A549 (cell line): ENCODE results near the gene DAGLB. TPM values are rescaled to one million over a fixed set of nuclear protein-coding genes. Genes with fewer than 3 reads are reported as not detected.

Source experiments
- ATAC-seq, 2 experiments: fragments of 200-7000 bp in 1 of 2; fragments of >200 bp in 1 of 2; cut with Nextera tagmentation in 1 of 2; cut with Tn5 transposase in 1 of 2; 3 replicates each; pipeline versions ENCODE4 v1.8.0 to v1.9.1; 2018 to 2020; ENCODE audit warnings: mild to moderate bottlenecking in 1 of 2, moderate library complexity in 1 of 2
- CTCF ChIA-PET: fragments of 300-600 bp; sonication (Branson Sonifier 250); formaldehyde crosslinking; extraction: SDS; loops from one replicate; lab custom pipeline; 2021; ENCODE audit warnings: antibody characterized with exemption, inconsistent platforms; lab: Yijun Ruan, JAX
- POLR2A ChIA-PET: fragments of 350-600 bp; formaldehyde crosslinking; extraction: SDS; loops from one replicate; lab custom pipeline; 2021; ENCODE audit warnings: antibody characterized with exemption, inconsistent platforms; lab: Yijun Ruan, JAX
- DNase-seq, 2 experiments: peaks; one replicate each; pipeline versions ENCODE4 v3.0.0 to v3.0.0-alpha.2; 2011 to 2016; ENCODE audit warnings: low read depth in 1 of 2, low spot score in 1 of 2
- FAIRE-seq: peaks from 2 replicates; lab custom pipeline; 2011; peaks lifted over from hg19 to GRCh38; lab: Jason Lieb, UNC
- H3K27ac ChIP-seq, 2 experiments: fragments of >200 bp; sonication (Bioruptor Twin); formaldehyde crosslinking; 3 replicates each; pipeline ENCODE4 v1.5.1; 2016 to 2017
- H3K4me1 ChIP-seq: fragments of >200 bp; sonication (Bioruptor Twin); formaldehyde crosslinking; 3 replicates; pipeline ENCODE4 v1.6.1; 2016
- H3K4me2 ChIP-seq: fragments of >200 bp; sonication (Bioruptor Twin); formaldehyde crosslinking; 3 replicates; pipeline ENCODE4 v1.6.1; 2016
- H3K4me3 ChIP-seq: fragments of >200 bp; sonication (Bioruptor Twin); formaldehyde crosslinking; 3 replicates; pipeline ENCODE4 v1.5.1; 2016
- H3K9me3 ChIP-seq: fragments of >200 bp; sonication (Bioruptor Twin); formaldehyde crosslinking; 3 replicates; pipeline ENCODE4 v1.6.1; 2016
- BHLHE40 ChIP-seq: IDR thresholded peaks from 2 replicates; pipeline ENCODE4 v1.6.1; 2012; ENCODE audit warnings: low read depth, low read length, inconsistent platforms
- CBX2 ChIP-seq: fragments of 200-600 bp; sonication (generic); IDR thresholded peaks from 2 replicates; pipeline ENCODE4 v1.6.1; 2016; ENCODE audit warnings: low read depth, mild to moderate bottlenecking, borderline replicate concordance
- CBX8 ChIP-seq: fragments of 200-600 bp; sonication (generic); IDR thresholded peaks from 2 replicates; pipeline ENCODE4 v1.6.1; 2016
- CHD2 ChIP-seq: fragments of 150-350 bp; IDR thresholded peaks from 2 replicates; pipeline ENCODE4 v1.6.1; 2014; ENCODE audit warnings: low read length; ENCODE audit not compliant: partially characterized antibody
- CHD4 ChIP-seq: fragments of 200-600 bp; sonication (generic); IDR thresholded peaks from 2 replicates; pipeline ENCODE4 v1.6.1; 2016; ENCODE audit warnings: antibody characterized with exemption, mild to moderate bottlenecking, borderline replicate concordance
- EHF ChIP-seq: fragments of 250-450 bp; sonication (Bioruptor Pico); IDR thresholded peaks from 2 replicates; pipeline ENCODE4 v1.5.0; 2020; ENCODE audit warnings: mild to moderate bottlenecking
- EHMT2 ChIP-seq: fragments of 200-600 bp; sonication (generic); IDR thresholded peaks from 2 replicates; pipeline ENCODE4 v1.6.1; 2016; ENCODE audit warnings: antibody characterized with exemption, low read depth, mild to moderate bottlenecking, moderate library complexity
- FOXS1 ChIP-seq: fragments of 250-450 bp; sonication (Bioruptor Pico); IDR thresholded peaks from 2 replicates; pipeline ENCODE4 v1.5.0; 2020; ENCODE audit warnings: mild to moderate bottlenecking, moderate library complexity
- HDAC2 ChIP-seq: fragments of 200-600 bp; sonication (generic); IDR thresholded peaks from 2 replicates; pipeline ENCODE4 v1.6.1; 2016
- HOXA7 ChIP-seq: fragments of 250-450 bp; sonication (Bioruptor Pico); IDR thresholded peaks from 2 replicates; pipeline ENCODE4 v1.5.0; 2020; ENCODE audit warnings: mild to moderate bottlenecking, moderate library complexity
- HOXB5 ChIP-seq: fragments of 250-450 bp; sonication (Bioruptor Pico); IDR thresholded peaks from 2 replicates; pipeline ENCODE4 v1.5.0; 2020; ENCODE audit warnings: mild to moderate bottlenecking, moderate library complexity
- JUN ChIP-seq, 2 experiments: fragments of >200 bp; sonication (Bioruptor Twin); formaldehyde crosslinking; IDR thresholded peaks; 2 replicates in 1 of 2; 3 replicates in 1 of 2; pipeline ENCODE4 v1.6.1; 2016 to 2017
- JUNB ChIP-seq: fragments of >200 bp; sonication (Bioruptor Twin); formaldehyde crosslinking; IDR thresholded peaks from 2 replicates; pipeline ENCODE4 v1.6.1; 2016
- KDM5A ChIP-seq: fragments of 200-600 bp; sonication (generic); IDR thresholded peaks from 2 replicates; pipeline ENCODE4 v1.6.1; 2016; ENCODE audit warnings: antibody characterized with exemption, mild to moderate bottlenecking
- MAZ ChIP-seq: fragments of 150-350 bp; IDR thresholded peaks from 2 replicates; pipeline ENCODE4 v1.6.1; 2014; ENCODE audit warnings: antibody characterized with exemption, low read depth, low read length, borderline replicate concordance
- NR3C1 ChIP-seq: fragments of >200 bp; sonication (Bioruptor Twin); formaldehyde crosslinking; IDR thresholded peaks from 3 replicates; pipeline ENCODE4 v1.6.1; 2017
- RCOR1 ChIP-seq: fragments of 150-350 bp; IDR thresholded peaks from 2 replicates; pipeline ENCODE4 v1.6.1; 2014; ENCODE audit warnings: antibody characterized with exemption, low read length, low read depth
- RFX5 ChIP-seq: fragments of 450-650 bp; IDR thresholded peaks from 2 replicates; pipeline ENCODE4 v1.7.1; 2014; ENCODE audit warnings: antibody characterized with exemption, mild to moderate bottlenecking, moderate library complexity
- SMC3 ChIP-seq: fragments of >200 bp; sonication (Bioruptor Twin); formaldehyde crosslinking; IDR thresholded peaks from 3 replicates; pipeline ENCODE4 v1.6.1; 2018; ENCODE audit warnings: inconsistent platforms
- TP53 ChIP-seq: fragments of 250-450 bp; sonication (Bioruptor Pico); IDR thresholded peaks from 2 replicates; pipeline ENCODE4 v1.5.0; 2021; ENCODE audit warnings: mild to moderate bottlenecking, moderate library complexity
- ZFP36 ChIP-seq: fragments of 450-650 bp; IDR thresholded peaks from 2 replicates; pipeline ENCODE4 v1.6.1; 2014; ENCODE audit warnings: borderline replicate concordance; ENCODE audit not compliant: partially characterized antibody
- ZSCAN20 ChIP-seq: fragments of 250-450 bp; sonication (Bioruptor Pico); IDR thresholded peaks from 2 replicates; pipeline ENCODE4 v1.8.0; 2022; ENCODE audit warnings: mild to moderate bottlenecking, moderate library complexity
- WGBS: methylation state at CpG from one replicate; pipeline ENCODE4 v1.1.6; 2017; ENCODE audit errors: missing lambda C conversion rate; 5-methylcytosine and 5-hydroxymethylcytosine counted together
- polyA plus RNA-seq, 4 experiments: library from polyadenylated mRNA; depleted of rRNA in 3 of 4; stranded (reverse); fragments of >200 nt; fragmentation: RNase III in 1 of 4; extraction: RNeasy Plus Mini Kit Qiagen cat#74134 plus additional on column Dnase treatment in 1 of 4; gene quantifications; 2 replicates in 3 of 4; 3 replicates in 1 of 4; pipeline ENCODE4 v1.2.3, GENCODE V29; 2011 to 2017
- TF ChIP-seq, protein P1 (sequence below): fragments of 250-450 bp; sonication (Bioruptor Pico); IDR thresholded peaks from 2 replicates; pipeline ENCODE4 v1.5.0; 2020; ENCODE audit warnings: low read depth, mild to moderate bottlenecking, moderate library complexity
- TF ChIP-seq, protein P2 (sequence below): fragments of >200 bp; sonication (Bioruptor Twin); formaldehyde crosslinking; IDR thresholded peaks from 2 replicates; pipeline ENCODE4 v1.6.1; 2016
- TF ChIP-seq, protein P3 (sequence below): fragments of 150-350 bp; IDR thresholded peaks from 2 replicates; pipeline ENCODE4 v1.6.1; 2014; ENCODE audit warnings: low read depth, mild to moderate bottlenecking, low read length
- TF ChIP-seq, protein P4 (sequence below): fragments of >200 bp; sonication (Bioruptor Twin); formaldehyde crosslinking; IDR thresholded peaks from 3 replicates; pipeline ENCODE4 v1.6.1; 2016
- TF ChIP-seq, protein P5 (sequence below): IDR thresholded peaks from 2 replicates; pipeline ENCODE4 v1.6.1; 2012; ENCODE audit warnings: low read depth, borderline replicate concordance

Gene DAGLB
- polyA plus RNA-seq, 2 of the 4 experiments (the other 2 are of a cell fraction), result 14.5 to 19.7 TPM

DNA sequence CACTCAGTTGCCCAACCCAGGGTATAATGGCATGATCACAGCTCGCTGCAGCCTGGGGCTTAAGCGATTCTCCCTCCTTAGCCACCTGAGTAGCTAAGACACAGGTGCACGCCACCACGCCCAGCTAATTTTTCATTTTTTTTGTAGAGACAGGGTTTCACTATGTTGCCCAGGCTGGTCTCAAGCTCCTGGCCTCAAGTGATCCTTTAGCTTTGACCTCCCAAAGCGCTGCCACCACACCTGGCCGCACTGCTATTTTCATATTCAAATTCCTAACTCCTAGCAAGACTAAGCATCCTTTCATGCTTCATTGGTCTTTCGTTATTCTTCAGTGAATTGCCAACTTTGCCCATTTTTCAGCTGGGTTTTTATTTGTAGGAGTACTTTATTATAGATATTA is 30.4 kb upstream of the DAGLB start:
- ATAC-seq (no peak), FAIRE-seq (no peak), DNase-seq (no peak)
- 97% methylated on average over 7 of the region's 7 CpGs for WGBS
- CTCF ChIA-PET, result interaction anchor here (1.5 kb wide), 1 partner anchor 41 kb away, joined by 4 read pairs; no protein-coding TSS in a partner anchor
- H3K27ac ChIP-seq, result no peak overlapping the region
- no peaks in the 10 kb centered on the region for H3K9me3 ChIP-seq
- H3K4me1 ChIP-seq, result peaks cover 21% of the 10 kb centered on the region
- POLR2A ChIA-PET, result no interaction called here
- TF ChIP-seq, protein P1, sequence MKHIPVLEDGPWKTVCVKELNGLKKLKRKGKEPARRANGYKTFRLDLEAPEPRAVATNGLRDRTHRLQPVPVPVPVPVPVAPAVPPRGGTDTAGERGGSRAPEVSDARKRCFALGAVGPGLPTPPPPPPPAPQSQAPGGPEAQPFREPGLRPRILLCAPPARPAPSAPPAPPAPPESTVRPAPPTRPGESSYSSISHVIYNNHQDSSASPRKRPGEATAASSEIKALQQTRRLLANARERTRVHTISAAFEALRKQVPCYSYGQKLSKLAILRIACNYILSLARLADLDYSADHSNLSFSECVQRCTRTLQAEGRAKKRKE (CRISPR knock-in tag), result no peak
- TF ChIP-seq, protein P2, sequence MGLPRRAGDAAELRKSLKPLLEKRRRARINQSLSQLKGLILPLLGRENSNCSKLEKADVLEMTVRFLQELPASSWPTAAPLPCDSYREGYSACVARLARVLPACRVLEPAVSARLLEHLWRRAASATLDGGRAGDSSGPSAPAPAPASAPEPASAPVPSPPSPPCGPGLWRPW, result no peak
- TF ChIP-seq, protein P3, sequence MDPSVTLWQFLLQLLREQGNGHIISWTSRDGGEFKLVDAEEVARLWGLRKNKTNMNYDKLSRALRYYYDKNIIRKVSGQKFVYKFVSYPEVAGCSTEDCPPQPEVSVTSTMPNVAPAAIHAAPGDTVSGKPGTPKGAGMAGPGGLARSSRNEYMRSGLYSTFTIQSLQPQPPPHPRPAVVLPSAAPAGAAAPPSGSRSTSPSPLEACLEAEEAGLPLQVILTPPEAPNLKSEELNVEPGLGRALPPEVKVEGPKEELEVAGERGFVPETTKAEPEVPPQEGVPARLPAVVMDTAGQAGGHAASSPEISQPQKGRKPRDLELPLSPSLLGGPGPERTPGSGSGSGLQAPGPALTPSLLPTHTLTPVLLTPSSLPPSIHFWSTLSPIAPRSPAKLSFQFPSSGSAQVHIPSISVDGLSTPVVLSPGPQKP, result no peak
- TF ChIP-seq JUNB, result no peak
- TF ChIP-seq CHD4, result no peak
- TF ChIP-seq BHLHE40, result no peak
- TF ChIP-seq FOXS1 (CRISPR knock-in tag), result no peak
- no peak for TF ChIP-seq KDM5A
- TF ChIP-seq EHF (CRISPR knock-in tag), result no peak
- no peak for TF ChIP-seq NR3C1
- TF ChIP-seq ZSCAN20 (CRISPR knock-in tag), result no peak
- no peak for TF ChIP-seq EHMT2
- TF ChIP-seq CBX2, result no peak
- no peak overlapping the region for H3K4me2 ChIP-seq
- no peak overlapping the region for H3K4me3 ChIP-seq

DNA sequence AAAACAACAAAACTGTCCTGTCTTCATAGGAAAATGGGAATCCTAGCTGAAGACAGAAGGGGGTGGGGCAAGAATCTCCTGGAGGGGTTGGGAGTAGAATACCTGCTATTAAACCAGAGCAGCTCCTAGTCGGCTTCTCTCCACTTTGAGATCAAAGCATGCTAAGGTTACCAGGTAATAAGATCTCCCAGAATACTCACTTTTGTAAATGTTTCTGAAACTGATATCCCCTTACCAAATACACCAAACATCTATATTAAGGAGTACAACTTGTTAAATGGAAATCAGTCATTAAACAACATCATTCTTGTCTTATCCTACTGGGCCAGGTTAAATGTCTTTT is 29.5 kb upstream of the DAGLB start:
- POLR2A ChIA-PET, result no interaction called here
- Histone ChIP-seq H3K9me3 (no peaks in the 10 kb centered on the region), H3K4me1 (peaks cover 18% of the 10 kb centered on the region), H3K4me3 (no peak overlapping the region), H3K4me2 (no peak overlapping the region), H3K27ac (no peak overlapping the region)
- no peak for FAIRE-seq
- DNase-seq, result no peak
- 52% methylated on average over 1 of the region's 1 CpG for WGBS
- TF ChIP-seq SMC3 (no peak), RCOR1 (no peak), HOXA7 (no peak), HOXB5 (CRISPR knock-in tag) (no peak), CBX2 (no peak), HDAC2 (no peak), EHMT2 (no peak), RFX5 (no peak), CHD2 (no peak), TP53 (CRISPR knock-in tag) (no peak), ZFP36 (no peak), MAZ (no peak)
- CTCF ChIA-PET, result interaction anchor here (1.6 to 2.3 kb wide), 2 partner anchors 10 to 17 kb away, joined by 5 to 6 read pairs; no protein-coding TSS in a partner anchor
- ATAC-seq, result no peak

DNA sequence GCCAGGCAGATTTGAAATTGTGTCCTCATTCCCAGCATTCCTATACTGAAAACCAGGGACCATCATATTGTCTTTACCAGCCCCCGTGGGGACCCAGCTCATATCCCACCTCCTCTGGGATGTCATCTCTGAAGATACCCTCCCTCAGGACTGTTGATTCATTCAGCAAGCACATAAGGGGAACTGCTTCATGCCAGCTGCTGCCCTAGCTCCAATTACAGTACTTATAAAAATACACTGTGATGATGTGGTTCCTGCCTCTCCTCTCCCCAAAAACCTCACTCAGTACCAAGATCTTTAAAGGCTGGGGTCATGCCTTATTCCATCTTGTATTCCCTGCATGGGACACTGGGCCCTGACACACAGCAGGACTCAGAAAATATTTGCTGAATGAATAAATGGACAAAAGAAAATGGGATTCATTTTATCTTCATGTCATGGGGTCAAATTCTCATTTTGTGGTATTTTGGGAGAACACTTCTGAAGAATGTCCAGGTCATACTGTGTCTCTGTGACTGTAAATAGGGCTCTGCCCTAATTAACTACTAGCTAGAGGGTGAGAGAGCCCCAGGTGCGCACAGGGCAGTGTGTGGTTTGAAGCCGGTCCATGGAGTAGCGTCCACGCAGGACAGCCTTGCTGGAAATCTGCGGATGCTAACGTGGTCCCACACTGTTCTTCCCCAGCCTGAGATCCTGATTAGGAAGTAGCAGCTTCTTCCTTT is 29.0 kb upstream of the DAGLB start:
- ATAC-seq (no peak; a peak in 1 of 6 replicates), DNase-seq (no peak), FAIRE-seq (no peak)
- H3K4me2 ChIP-seq, result no peak overlapping the region
- POLR2A ChIA-PET, result no interaction called here
- H3K27ac ChIP-seq, result no peak overlapping the region
- TF ChIP-seq CBX8 (no peak), JUNB (no peak), JUN (IDR thresholded peaks at IDR 0.05) (no peak)
- TF ChIP-seq, protein P4, sequence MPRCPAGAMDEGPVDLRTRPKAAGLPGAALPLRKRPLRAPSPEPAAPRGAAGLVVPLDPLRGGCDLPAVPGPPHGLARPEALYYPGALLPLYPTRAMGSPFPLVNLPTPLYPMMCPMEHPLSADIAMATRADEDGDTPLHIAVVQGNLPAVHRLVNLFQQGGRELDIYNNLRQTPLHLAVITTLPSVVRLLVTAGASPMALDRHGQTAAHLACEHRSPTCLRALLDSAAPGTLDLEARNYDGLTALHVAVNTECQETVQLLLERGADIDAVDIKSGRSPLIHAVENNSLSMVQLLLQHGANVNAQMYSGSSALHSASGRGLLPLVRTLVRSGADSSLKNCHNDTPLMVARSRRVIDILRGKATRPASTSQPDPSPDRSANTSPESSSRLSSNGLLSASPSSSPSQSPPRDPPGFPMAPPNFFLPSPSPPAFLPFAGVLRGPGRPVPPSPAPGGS, result no peak
- TF ChIP-seq, protein P5, sequence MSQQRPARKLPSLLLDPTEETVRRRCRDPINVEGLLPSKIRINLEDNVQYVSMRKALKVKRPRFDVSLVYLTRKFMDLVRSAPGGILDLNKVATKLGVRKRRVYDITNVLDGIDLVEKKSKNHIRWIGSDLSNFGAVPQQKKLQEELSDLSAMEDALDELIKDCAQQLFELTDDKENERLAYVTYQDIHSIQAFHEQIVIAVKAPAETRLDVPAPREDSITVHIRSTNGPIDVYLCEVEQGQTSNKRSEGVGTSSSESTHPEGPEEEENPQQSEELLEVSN, result no peak
- H3K4me1 ChIP-seq, result peaks cover 13% of the 10 kb centered on the region; the same call in 2 of the 3 replicates
- no peak overlapping the region for H3K4me3 ChIP-seq
- 91% methylated on average over 7 of the region's 7 CpGs for WGBS
- CTCF ChIA-PET, result interaction anchor here (1.6 to 2.3 kb wide), 2 partner anchors 10 to 16 kb away, joined by 5 to 6 read pairs; no protein-coding TSS in a partner anchor
- no peaks in the 10 kb centered on the region for H3K9me3 ChIP-seq
